Choroid plexus epithelial cell (primary cell): ENCODE data around the gene CNTN5.
A peak's percentile ranks its signal among the peaks of the same experiment; 100 is the strongest.

ENCODE experiments used
- DNase-seq: peaks from one replicate; pipeline ENCODE4 v3.0.0-alpha.2; 2010; ENCODE audit warnings: low read depth
- H3K4me3 ChIP-seq: 2 replicates; pipeline ENCODE4 v1.5.1; 2011; ENCODE audit warnings: low read depth, mild to moderate bottlenecking, control low read depth, low read length, moderate library complexity
- TF ChIP-seq, protein P1 (sequence below): conservative IDR thresholded peaks from 2 replicates; pipeline ENCODE4 v1.5.1; 2011; ENCODE audit warnings: low read depth, mild to moderate bottlenecking, control low read depth, inconsistent platforms, low read length, moderate library complexity

CNTN5 gene

DNA sequence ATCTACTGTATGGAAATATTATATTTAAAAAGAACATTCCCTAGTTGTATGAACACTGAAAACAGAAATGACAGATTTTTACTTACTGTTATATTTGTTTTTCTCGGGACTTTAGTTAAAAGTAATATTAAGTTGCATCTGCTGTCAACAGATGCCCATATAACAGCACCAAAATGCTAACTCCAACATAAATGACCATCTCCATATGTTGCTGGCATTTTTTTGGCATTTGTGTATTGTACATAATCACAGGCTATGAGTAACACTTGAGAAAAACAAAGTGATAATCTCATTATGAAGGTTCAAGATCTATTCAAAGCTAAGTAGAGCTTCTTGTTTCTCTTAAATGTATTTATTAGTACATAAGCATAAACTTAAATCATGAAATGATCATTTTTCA lies 172.0 kb downstream of the CNTN5 start:
- no peak overlapping the region for H3K4me3 ChIP-seq
- TF ChIP-seq, protein P1, sequence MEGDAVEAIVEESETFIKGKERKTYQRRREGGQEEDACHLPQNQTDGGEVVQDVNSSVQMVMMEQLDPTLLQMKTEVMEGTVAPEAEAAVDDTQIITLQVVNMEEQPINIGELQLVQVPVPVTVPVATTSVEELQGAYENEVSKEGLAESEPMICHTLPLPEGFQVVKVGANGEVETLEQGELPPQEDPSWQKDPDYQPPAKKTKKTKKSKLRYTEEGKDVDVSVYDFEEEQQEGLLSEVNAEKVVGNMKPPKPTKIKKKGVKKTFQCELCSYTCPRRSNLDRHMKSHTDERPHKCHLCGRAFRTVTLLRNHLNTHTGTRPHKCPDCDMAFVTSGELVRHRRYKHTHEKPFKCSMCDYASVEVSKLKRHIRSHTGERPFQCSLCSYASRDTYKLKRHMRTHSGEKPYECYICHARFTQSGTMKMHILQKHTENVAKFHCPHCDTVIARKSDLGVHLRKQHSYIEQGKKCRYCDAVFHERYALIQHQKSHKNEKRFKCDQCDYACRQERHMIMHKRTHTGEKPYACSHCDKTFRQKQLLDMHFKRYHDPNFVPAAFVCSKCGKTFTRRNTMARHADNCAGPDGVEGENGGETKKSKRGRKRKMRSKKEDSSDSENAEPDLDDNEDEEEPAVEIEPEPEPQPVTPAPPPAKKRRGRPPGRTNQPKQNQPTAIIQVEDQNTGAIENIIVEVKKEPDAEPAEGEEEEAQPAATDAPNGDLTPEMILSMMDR, result no peak
- no peak for DNase-seq

DNA sequence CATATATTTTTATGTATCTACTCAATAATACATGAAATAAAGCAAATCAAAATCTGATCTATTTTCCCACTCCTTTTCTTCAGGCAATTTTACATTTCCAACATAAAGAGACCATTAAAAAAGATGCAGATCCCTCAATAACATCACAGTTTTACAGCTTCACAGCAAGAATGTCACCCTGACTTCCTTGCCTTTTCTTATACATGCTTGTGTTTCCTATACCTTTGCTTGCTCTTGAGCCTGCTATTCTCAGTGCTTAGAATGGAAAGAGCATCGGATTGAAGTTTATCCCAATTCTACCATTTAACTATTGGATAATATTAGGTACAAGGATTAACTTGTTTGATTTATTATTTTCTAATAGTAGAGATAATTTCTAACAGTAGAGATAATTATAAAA lies 176.7 kb downstream of the CNTN5 start:
- TF ChIP-seq, protein P1, result no peak
- H3K4me3 ChIP-seq, result no peak overlapping the region
- no peak for DNase-seq

DNA sequence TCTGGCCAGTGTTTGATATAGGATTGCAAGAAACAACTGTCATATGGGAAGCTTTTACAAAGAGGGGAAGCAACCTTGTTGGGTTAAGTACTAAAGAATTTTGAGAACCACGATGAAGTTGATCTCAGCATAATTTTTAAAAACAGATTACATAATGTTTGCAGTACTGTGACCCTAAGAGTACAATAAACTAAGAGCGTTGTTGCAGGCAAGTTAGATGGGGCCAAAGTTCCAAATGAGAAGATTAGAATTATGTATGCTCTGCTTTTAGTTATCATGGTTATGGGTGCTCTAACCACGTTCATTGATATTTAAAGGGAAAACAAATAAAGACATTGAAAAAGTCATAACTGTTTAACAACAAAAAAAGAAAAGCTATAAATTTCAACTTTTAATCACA lies 177.5 kb downstream of the CNTN5 start:
- DNase-seq, result peak; percentile 4
- TF ChIP-seq, protein P1, result no peak
- no peak overlapping the region for H3K4me3 ChIP-seq

DNA sequence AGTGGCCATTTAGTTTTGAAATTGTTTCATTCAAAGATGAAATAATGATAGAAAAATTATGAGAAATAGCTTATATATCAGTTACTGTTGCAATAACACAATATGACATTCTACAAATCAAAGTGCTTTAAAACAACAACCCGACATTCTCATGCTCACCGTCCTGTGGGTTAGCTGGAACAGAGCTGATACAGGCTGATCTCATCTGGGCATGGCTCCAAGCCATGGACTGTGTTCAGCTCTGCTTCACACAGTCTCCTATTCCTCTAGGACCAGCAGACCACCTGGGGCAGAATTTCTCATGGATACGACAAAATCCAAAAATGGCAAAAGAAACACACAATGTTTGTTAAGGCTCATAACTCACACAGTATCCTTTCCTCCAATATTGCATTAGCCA lies 178.6 kb downstream of the CNTN5 start:
- peak; percentile 73 for DNase-seq
- TF ChIP-seq, protein P1, result no peak
- no peak overlapping the region for H3K4me3 ChIP-seq

DNA sequence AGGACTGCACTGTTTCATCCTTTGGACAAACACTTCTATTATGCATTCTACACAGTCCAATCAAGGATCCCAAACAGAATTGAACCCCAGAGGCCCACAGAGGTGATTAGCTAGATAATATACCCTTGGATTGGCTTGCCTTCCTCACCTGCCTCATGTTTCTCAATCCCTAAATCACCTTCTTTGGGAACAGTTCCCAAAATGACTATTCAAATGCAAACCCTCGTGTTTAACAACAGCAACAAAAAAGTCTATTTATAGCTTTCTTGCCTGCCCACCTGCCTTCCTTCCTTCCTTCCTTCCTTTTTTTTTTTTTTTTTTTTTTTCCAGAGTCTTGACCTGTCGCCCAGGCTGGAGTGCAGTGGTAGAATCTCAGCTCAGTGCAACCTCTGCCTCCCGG lies 180.0 kb downstream of the CNTN5 start:
- no peak overlapping the region for H3K4me3 ChIP-seq
- DNase-seq, result no peak
- TF ChIP-seq, protein P1, result no peak

DNA sequence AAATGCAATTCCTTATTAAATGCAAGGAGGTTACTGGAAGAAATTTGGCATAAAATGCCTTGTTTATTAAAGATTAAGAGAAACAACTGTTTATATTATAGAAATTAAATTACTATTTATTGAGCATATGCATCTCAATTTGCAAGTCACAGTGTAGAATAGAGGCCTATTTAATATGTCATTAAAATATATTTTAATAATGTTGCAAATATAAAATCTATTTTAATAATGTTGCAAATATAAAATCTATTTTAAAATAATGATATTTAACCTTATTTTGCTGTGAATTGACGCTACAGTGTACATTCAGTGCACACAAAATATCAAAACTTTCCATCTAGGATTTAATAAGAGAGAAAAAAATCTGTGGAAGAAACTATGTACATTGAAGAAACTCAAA lies 188.1 kb downstream of the CNTN5 start:
- TF ChIP-seq, protein P1, result no peak
- no peak for DNase-seq
- H3K4me3 ChIP-seq, result no peak overlapping the region

DNA sequence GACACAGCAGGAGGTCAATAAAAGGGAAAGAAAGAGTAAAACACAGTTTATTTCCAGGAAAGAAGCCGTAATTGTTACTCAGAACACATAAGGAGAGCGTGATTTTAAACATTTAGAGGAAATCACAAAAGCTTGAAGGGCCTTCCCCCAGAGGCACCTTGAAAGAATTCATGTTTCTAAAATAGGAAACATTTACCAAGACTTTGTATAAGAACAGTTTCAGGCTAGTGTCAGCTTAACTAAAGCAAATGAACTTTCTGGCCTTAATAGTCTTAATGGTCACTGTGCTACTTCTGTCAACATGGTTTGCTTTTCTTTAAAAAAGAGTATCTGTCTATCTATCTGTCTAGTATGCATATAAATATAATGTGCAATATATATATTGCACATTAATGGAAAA lies 208.8 kb downstream of the CNTN5 start:
- H3K4me3 ChIP-seq, result no peak overlapping the region
- TF ChIP-seq, protein P1, result no peak

More for the DNA sequence above, 208.8 kb downstream of the CNTN5 start:
- DNase-seq, result no peak
